UCSD-AML1 (cell line): ENCODE data around the gene C1QTNF9B.
A peak's percentile ranks its signal among the peaks of the same experiment; 100 is the strongest.
"Not testable (repeated sequence)": the region's sequence is repeated elsewhere in the genome, so short reads cannot be mapped to it uniquely, and the experiment has no call there.

ENCODE experiments used
- DNase-seq: peaks from one replicate; lab custom pipeline; 2025; ENCODE audit not compliant: unreplicated experiment; lab: John Stamatoyannopoulos, UW

The C1QTNF9B gene

GRCh38 chr13:23898101-23898500 is 799 bp upstream of the C1QTNF9B start:
- DNase-seq = no peak

- DNase-seq = not testable (repeated sequence)
Observed at GRCh38 chr13:23894746-23895145, 2.6 kb downstream of the C1QTNF9B start.

DNA sequence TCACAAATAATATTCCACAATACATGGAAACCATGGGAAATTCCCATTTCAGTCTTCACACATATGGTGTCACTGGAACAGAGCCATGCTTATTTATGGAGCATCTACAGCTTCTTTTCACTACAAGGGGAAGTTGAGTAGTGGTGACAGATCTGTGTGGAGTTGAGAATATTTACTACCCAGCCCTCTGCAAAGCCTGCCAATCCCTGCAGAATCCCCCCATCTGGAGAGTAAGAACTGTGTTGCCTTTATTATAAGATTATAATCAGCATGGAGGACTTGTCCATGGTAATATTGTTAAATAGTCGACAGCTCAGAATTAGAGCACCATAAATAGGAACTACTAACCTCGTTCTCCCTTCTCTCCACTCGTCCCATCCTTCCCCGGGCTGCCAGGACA is 3.5 kb downstream of the C1QTNF9B start:
- not testable (repeated sequence) for DNase-seq

DNA sequence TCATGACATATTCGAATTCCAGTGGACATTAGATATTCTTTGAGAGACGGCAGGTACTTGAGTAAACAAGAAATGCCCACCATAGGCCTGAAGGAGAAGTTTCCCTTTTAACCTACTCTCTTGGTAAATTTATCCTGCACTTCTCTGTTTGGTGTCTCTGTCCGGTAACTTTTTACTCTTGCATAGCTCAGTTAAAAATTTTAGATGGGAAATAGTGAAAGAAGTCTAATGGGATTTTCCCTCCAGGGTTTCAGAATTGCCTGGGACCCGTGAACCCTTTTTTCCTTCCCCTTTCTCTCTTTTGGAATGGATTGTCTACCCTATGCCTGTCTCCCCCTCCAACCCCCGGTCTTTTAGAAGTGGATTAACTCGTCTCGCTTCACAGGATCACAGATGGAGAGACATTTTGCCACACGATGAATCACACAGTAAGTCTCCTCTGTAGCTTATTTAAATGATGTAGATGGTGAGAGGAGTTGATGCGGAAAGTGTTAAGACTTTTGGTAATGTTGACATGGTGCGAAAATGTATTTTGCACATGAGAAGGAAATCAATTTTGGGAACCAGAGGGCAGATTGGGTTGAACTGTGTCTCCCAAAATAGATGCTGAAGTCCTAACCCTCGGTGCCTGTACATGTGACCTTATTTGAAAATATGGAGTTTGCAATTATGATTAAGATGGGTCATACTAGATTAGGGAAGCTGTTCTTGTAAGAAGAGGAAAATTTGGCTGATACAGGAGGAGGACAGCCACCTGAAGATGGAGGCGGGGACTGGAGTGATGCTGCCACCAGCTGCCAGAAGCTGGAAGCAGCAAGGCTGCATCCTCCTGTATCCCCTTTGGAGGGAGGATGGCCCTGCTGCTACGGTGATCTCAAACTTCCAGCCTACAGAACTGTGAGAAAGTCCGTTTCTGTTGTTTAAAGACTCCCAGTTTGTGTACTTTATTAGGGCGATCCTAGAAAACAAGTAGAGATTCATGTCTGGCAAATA is 7.4 kb downstream of the C1QTNF9B start:
- no peak for DNase-seq

DNA sequence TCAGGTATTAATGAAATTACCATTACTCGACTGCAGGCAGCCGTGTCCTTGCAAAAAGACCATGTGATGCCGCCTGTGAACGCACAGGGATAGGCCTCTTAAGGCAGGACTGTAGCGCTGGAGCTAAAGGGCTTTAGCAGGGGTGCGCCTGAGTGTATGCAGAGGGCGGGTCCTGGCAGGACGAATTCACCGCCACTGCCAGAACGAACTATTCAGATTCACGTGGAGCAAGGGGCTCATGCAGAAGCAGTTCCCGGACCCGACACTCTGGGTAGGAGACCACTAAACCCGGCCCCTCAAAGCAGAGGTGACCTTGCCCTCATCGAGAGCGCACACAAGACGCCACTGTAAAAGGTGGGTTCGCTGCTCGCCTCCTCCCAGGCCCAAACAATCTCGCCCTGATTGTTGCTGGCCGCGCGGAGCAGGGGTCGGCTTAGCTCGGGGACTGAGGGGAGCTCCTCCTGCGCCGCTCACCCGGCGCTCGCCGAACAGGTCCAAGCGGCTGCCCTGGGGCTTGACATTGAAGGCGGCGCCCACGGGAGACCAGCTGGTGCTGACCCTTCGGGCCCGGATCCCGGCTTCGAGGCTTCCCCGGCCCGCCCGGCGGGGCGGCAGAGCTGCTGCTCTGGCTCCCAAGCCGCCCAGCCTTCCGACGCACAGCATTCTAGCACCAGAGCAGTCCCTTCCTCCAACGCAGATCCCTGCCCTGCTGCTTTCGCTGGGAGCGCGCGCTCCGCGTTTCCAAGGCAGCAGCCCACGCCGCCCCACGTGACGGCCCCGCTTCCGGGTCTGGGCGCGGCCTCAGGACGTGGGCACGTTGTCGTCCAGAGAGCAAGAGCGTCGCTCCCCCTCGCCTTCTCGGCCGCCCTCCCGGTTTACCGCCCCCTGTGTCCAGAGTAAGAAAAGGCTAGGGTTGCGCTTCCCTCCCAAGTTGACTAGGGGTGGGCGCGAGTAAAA is 8.4 kb downstream of the C1QTNF9B start, which contains the start of gene MIPEP:
TSS of gene MIPEP (minus strand) at position 743 of the 957 bp plus-strand sequence. CDS start at position 663, 80 bp downstream.
- peak; percentile 94 for DNase-seq

DNA sequence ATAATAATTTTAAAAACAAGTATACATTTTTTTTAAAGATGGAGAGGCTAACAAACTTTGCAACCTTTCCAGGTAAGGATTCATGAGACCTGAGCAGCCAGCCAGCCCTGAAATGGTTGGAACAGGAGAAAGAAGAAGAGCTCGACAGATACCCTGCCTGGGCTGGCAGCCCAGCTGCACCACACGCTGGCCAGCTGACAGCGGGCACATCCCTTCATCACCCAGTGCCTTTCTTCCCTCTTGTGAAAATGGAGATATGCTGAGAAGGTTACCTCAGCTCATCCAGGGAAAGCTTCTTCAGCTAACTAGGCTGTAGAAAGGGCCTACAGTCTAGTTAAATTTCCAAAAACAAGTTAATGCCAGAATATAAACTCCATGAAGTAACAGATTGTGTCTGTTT is 12.9 kb downstream of the C1QTNF9B start:
- DNase-seq = not testable (repeated sequence)

DNA sequence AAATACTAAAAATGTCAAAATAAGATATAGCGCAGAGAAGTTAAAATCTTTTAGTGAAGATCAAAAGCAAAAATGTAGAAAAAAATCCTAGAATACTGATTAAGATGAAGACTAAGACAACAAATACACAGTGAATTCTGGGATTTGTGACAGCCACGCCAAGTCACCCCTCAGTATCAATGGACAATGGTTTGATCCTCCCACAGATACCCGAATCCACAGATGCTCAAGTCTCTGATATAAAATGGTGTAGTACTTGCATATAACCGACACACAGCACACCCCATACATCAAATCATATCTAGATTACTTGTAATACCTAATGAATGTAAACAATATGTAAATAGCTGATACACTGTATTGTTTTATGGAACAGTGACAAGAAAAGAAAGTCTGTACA is 14.0 kb downstream of the C1QTNF9B start:
- DNase-seq = no peak

DNA sequence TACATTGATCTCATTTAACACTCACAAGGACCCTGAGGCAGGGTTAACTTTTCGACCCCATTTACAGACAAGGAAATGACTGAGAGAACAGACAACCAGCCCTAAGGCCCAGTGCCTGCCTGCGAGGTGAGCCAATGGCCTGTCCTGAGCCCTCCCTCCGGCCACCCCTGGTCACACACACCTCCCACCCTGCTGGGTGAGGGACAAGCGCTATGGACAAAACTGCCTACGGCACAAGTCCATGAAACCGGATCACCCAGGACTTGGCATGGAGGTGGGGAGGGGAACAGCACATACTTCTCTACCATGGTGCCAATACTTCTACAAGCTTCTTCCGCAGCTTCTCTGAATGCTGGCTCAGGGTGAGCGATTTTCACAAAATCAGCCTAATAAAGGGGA is 15.9 kb downstream of the C1QTNF9B start:
- DNase-seq = not testable (repeated sequence)

DNA sequence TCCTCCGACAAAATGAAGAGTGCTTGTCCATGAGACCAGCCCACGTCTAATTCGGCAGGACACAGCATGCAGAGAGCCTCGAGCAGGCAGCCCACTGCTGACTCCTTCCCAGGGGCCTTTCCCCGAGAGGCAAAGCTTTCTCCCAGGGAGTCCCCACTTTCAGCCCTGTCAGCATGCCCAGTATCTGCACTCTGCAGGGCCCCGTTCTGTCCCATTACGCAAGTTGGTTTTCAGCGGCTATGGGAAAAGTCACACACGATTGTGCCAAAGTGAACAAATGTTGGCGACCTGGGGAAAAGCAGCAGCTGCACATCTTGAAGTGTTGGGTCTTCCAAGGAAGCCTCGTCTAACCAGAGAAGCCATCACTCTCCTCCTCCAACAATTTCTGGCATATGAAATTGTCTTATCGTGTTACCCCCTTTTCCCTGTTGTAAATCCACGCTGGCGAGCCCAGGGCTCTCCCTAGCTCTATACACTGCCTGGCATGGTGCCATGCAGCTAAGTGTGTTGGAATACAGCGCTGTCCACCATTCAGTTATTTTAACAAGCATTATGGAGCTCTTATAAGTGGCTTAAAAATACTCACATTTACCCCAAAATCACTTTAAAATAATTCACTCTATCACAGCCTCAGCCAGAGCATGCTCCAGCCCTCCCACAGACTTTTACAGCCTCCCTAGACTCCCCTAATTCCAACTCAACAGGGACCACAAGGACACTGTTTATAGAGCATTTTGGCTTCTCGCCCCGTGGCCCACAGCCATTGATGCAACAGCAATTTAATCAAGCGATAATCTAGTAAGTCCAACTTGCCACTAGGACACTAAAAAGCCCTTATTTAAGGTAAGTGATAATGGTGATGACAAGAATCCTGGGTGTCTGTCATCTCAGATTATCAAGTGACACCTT is 16.6 kb downstream of the C1QTNF9B start:
- not testable (repeated sequence) for DNase-seq

DNA sequence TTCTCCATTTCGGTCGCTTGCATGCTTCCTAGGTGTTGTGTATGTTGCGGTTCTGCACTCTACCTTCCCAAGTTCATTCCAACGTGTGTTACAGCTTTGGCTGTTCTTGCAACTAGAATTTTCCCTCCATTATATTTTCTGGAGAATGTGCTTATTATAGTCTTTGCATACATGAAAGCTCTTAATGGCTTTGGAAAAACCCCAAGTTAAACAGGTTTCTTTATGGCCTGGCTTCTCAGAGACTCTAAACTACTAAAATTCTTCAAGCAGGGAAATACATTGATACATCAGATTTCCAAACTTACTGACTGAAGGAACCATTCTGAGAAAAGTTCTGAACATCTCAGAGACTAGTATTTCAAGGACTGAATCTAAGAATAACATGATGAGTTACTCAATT is 20.0 kb downstream of the C1QTNF9B start:
- no peak for DNase-seq

DNA sequence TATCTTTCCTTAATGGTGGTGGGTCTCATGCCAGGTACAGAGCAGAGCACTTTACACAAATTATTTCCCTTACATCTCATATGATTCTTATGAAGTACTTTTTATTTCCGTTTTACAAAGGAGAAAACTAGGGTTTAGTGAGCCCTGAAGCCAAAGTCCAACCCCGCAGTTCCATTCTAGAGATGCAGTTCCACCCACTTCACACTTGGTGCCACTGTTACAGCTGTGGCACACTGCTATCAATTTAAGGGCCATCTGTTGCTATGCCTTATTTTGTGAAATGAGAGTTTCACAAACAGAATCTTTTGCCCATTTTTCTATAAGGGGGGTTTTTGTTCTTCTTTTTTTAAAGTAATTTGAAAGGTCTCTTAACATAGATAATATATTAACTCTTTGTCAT is 21.0 kb downstream of the C1QTNF9B start:
- no peak for DNase-seq

DNA sequence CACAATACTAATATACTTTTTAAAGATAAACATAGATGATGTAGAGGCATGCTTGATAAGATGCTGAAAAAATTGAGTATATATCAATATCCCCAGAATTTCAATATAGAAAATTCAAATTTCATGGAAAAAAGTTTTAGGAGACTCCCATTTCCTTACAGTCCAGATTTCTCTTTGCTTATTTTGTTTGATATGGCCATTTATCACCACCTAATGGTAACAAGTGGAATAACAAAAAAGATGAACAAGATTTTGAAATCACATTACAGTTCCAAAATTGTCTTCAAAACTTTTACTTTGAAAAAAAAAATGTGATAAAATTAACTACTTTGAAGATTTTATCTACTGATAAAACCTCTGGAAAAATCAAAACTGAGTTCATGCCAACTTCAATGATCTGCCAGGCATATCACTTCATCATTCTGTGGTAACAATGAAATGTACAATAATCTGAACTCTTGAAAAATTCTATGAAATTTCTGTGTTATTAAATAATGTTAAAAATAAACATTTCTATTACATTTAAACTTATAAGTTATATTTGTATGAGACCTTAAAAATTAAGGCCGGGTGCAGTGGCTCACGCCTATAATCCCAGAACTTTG is 25.6 kb downstream of the C1QTNF9B start:
- DNase-seq = no peak

GRCh38 chr13:23870356-23871140 is 26.8 kb downstream of the C1QTNF9B start:
- no peak for DNase-seq

- DNase-seq = no peak
Observed at GRCh38 chr13:23868521-23868920, 28.8 kb downstream of the C1QTNF9B start.

GRCh38 chr13:23867027-23867491 is 30.2 kb downstream of the C1QTNF9B start:
- no peak for DNase-seq

DNA sequence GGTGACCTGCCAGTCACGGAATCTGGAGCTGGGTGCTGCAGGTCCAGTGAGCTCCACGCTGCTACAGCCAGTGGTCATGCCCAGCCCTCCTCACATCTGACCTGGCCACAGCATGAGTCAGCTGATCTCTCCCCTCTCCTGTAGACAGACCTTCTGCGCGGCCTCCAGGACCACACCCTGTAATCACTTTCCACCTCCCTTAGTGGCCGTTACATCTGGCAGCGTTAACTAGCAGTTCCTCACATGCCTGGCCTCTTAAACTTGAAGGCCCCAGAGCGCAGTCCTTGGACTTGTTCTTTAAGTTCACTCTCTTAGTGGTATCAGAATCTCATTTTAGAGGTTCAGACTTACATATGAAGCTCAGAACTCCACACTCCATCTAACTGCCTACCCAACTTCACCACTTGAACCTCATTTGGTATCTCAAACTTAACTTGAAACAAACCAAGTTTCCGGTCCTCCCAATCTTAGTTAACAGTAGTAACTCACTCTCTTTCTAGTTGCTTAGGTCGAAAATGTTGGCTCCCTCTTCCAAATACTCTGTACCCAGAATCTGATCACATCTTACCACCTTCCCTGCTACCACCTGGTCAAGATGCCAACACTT is 30.8 kb downstream of the C1QTNF9B start:
- DNase-seq = no peak

DNA sequence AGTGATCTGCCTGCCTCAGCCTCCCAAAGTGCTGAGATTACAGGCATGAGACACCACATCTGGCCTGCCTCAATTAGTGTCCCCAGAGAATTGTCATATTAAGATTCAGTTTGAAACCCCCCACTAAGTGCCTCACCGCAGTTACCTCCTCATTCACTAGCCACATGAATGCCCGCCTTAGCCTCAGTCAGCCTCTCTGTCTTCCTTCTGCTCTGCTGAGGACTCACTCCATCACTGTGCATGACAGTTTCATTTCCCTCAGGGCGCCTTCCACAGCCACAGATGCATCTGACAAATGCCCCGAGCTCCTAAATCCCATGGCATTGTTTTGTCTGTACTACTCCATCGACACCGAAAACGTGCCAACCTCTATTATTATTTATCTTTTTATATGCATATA is 31.4 kb downstream of the C1QTNF9B start:
- DNase-seq = no peak

- DNase-seq = no peak
Observed at GRCh38 chr13:23865026-23865425, 32.3 kb downstream of the C1QTNF9B start.

- DNase-seq = no peak
Observed at GRCh38 chr13:23861310-23861709, 36.0 kb downstream of the C1QTNF9B start.
